ENCODE results near the gene HS6ST3.

DNA sequence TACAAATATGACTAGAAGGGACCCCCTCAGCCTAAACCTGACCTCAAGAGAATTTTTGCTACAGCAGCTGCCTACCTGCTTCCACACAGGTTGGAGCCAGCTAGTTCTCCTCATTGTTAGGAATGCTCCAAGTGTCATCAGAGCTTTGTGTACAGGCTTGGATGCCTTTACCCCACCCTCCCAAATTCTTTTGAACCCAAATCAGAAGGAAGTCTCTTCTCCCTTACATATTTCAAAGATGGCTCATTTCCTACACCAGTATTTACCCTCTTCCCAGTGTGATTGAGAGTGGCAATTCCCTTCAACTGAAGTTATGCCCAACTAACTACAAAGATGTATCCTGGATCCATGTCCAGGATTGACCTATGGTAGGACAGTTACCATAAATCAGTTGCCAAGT is 581.2 kb downstream of the HS6ST3 start:
- no peak for TF ChIP-seq PTBP1 (IDR thresholded peaks at IDR 0.05; ENCODE audit: low read depth, low read length, poor library complexity, severe bottlenecking)
- no peak for TF ChIP-seq JUN (CRISPR knock-in tag; IDR thresholded peaks at IDR 0.05)
- no peak for TF ChIP-seq CTCF (CRISPR knock-in tag; IDR thresholded peaks at IDR 0.05)
- TF ChIP-seq, protein P1, sequence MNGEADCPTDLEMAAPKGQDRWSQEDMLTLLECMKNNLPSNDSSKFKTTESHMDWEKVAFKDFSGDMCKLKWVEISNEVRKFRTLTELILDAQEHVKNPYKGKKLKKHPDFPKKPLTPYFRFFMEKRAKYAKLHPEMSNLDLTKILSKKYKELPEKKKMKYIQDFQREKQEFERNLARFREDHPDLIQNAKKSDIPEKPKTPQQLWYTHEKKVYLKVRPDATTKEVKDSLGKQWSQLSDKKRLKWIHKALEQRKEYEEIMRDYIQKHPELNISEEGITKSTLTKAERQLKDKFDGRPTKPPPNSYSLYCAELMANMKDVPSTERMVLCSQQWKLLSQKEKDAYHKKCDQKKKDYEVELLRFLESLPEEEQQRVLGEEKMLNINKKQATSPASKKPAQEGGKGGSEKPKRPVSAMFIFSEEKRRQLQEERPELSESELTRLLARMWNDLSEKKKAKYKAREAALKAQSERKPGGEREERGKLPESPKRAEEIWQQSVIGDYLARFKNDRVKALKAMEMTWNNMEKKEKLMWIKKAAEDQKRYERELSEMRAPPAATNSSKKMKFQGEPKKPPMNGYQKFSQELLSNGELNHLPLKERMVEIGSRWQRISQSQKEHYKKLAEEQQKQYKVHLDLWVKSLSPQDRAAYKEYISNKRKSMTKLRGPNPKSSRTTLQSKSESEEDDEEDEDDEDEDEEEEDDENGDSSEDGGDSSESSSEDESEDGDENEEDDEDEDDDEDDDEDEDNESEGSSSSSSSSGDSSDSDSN (CRISPR knock-in tag; IDR thresholded peaks at IDR 0.05) = no peak
- no peak for TF ChIP-seq PHF20 (CRISPR knock-in tag; IDR thresholded peaks at IDR 0.05)
- no peak for TF ChIP-seq HDAC6 (IDR thresholded peaks at IDR 0.05; ENCODE audit: low read depth, low read length)
- TF ChIP-seq MAFK (conservative IDR thresholded peaks at IDR 0.05 in 1 of 2, IDR thresholded peaks at IDR 0.05 in 1 of 2; ENCODE audit: low read length in 2 of 2) = no peak
- no peak for TF ChIP-seq POLR2AphosphoS5 (IDR thresholded peaks at IDR 0.05; ENCODE audit: low read depth, low read length)
- no peak for TF ChIP-seq CREB1 (IDR thresholded peaks at IDR 0.05)
- no peak for TF ChIP-seq CREB1 (CRISPR knock-in tag; IDR thresholded peaks at IDR 0.05)
- TF ChIP-seq CHD2 (IDR thresholded peaks at IDR 0.05; ENCODE audit: low read depth, low read length) = no peak
- no peak for TF ChIP-seq MTF1 (CRISPR knock-in tag; IDR thresholded peaks at IDR 0.05)
